ENCODE data around the gene BLM.
"Not testable (repeated sequence)": the region's sequence is repeated elsewhere in the genome, so short reads cannot be mapped to it uniquely, and the experiment has no call there.

BLM gene

DNA sequence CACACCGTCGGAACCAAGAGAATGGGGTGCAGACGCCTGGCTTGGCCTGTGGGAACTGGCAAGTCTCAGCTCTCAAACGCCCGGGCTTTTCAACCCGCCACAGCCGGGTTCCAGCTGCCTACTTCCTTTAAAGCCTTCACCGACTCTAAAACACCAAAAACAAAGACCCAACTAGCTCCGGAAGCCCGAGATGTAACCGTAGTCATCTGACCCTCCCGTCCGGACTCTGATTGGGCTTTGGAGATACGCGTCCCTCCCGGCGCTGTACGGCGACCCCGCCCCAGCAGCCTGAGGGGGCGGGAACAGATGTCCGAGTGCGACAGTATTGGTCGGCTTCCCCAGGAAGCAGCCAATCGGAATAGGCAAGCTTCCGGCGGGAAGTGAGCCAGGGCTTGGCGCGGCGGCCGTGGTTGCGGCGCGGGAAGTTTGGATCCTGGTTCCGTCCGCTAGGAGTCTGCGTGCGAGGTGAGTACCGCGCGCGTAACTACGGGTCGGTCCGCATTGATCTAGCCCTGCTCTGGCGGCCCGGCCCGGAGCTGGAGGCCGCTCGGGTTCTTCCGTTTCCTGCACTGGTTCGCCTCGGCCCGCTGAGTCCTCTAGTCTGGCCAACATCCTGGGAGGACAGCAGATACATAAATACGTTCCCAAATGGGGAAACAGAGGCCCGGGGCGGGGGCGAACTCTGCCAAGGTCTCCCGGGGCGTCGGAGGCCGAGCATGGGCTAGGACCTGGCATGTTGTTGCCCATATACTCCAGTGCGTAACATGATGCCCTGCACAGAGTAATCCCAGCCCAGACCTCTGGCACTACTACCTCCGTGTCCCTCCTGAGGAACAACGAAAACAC is at the start of gene BLM:
BLM (plus strand) TSS at position 371 of the 846 bp plus-strand sequence. CDS start 30,047 bp downstream, outside the sequence.
- DNase-seq (ENCODE audit: insufficient read length, low spot score) (peak; percentile 83), FAIRE-seq (peak; percentile 58)
- peak; percentile 64 for TF ChIP-seq POLR2A (IDR thresholded peaks at IDR 0.05; ENCODE audit: low read depth, low read length)

GRCh38 chr15:90667755-90668345 is 49.3 kb upstream of the BLM start:
- DNase-seq (ENCODE audit: insufficient read length, low spot score); FAIRE-seq: not testable (repeated sequence)

DNA sequence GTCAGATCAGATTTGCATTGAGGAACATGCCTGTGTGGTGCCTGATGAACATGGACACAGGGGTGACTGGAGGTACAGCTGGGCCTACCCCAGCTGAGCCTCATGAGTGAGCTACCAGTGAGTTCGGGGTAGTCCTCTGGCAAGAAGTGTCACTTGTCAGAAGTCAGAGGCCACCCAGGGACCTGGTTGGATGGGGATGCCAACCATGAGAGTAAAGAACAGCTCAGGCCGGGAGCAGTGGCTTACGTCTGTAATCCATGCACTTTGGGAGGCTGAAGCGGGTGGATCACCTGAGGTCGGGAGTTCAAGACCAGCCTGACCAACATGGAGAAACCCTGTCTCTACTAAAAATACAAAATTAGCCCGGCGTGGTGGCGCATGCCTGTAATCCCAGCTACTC is 46.5 kb upstream of the BLM start:
- DNase-seq (ENCODE audit: insufficient read length, low spot score), result not testable (repeated sequence)

GRCh38 chr15:90671216-90671615 is 45.9 kb upstream of the BLM start:
- DNase-seq (ENCODE audit: insufficient read length, low spot score) (no peak), FAIRE-seq (no peak)
- no peak for TF ChIP-seq POLR2A (IDR thresholded peaks at IDR 0.05; ENCODE audit: low read depth, low read length)

More for the DNA sequence above, 46.5 kb upstream of the BLM start:
- FAIRE-seq, result not testable (repeated sequence)

GRCh38 chr15:90673357-90673756 is 43.8 kb upstream of the BLM start:
- not testable (repeated sequence) for DNase-seq (ENCODE audit: insufficient read length, low spot score); FAIRE-seq

DNA sequence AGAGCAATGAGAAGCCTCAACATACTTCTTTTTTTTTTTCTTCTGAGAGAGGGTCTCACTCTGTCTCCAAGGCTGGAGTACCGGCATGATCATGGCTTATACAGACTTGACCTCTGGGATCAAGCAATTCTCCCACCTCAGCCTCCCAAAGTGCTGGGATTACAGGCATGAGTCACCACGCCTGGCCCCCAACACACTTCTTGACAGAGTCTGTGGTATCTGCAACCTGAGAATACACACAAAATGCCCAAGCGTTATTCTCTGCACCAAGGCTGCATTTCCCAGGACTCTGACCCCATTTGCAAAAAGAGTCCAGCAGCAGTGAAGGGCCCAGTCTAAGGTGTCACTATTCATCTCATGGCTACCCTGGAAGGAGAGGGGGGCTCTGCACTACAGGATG is 42.7 kb upstream of the BLM start:
- no peak for FAIRE-seq
- DNase-seq (ENCODE audit: insufficient read length, low spot score), result no peak
- TF ChIP-seq POLR2A (IDR thresholded peaks at IDR 0.05; ENCODE audit: low read depth, low read length), result no peak

GRCh38 chr15:90675464-90675863 is 41.7 kb upstream of the BLM start:
- no peak for DNase-seq (ENCODE audit: insufficient read length, low spot score)
- no peak for FAIRE-seq
- no peak for TF ChIP-seq POLR2A (IDR thresholded peaks at IDR 0.05; ENCODE audit: low read depth, low read length)

DNA sequence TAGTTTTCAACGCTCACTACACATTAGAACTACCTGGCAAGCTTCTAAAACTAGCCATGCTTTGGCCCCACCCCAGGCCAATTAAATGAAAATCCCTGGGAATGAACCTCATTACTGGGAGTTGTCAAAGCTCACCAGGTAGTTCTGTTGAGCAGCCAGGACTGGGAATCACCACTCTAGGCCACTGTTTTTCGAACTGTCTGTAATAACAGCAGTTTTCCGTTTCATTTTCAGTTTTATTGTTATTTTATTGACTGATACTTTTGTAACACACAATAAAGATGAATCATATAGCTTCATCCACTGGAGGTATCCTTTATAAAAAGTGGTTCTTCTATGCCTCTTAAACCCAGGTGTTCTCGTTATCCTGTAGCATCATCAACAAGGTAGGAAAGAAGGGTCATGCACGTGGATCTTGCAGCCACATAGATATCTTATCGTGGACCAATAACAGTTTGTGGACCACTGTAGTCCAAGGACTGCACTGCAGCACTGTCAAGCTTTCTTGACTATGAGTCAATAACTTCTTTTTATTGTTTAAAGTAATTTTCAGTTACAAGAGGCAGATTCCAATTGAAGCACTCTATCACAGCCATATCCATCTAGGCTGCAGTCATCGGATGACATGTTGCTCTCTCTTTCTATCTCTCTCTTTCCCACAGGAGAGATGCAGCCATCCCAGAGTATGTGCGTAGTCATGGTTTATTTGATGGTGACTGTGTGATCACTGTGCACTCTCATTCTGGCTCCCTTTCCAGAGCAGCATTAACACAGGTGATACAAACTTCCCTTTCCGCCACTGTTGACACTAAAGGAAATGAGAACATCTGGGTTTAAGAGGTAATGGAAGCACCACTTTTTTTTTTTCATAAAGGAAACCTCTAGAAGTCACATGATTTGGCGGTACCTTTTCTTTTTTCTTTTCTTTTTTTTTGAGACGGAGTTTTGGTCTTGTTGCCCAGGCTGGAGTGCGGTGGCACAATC is 39.0 kb upstream of the BLM start:
- DNase-seq (ENCODE audit: insufficient read length, low spot score), result no peak
- no peak for FAIRE-seq
- no peak for TF ChIP-seq POLR2A (IDR thresholded peaks at IDR 0.05; ENCODE audit: low read depth, low read length)

DNA sequence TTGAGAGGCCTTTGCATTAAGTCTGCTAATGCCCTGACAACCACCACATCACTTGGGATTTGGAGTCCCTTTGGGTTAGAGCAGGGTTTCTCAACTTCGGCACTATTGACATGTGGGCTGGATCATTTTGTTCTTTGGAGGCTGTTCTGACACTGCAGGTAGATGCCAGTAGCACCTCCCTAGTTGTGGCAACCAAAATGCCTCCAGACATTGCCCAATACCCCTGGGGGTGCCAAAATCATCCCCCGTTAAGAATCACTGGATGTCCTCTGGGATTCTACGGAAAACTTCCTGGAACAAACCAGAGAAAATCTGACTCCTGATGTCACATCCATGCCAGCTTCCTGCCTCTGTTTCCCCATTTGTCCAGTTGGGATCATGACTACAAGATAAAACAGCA is 37.2 kb upstream of the BLM start:
- no peak for TF ChIP-seq POLR2A (IDR thresholded peaks at IDR 0.05; ENCODE audit: low read depth, low read length)
- DNase-seq (ENCODE audit: insufficient read length, low spot score) (no peak), FAIRE-seq (no peak)

DNA sequence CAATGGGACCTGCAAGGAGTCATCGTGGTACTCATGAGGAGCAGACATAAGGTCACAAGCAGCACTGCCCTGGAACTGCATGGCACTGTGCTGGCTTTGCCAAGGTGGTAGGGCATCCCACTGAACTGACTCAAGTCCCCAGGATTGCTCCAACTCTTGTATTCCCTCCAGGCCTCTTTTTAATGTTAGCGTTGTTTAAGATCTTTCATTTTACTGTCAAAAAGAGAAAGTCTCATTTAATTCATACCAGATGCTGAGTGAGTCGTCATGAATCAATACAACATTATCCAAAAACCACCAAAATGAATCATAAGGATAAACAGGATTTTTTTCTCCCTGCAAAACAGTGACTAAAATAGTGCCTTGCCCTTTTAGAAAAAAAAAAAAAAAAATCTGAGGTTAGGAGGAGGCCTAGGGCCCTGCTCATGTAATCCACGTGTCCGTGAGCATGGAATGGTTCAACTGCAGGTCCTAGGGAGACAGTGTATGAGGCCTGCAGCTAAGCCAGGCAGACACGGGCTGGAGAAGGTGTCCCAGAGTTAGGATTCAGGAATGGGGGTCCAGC is 36.7 kb upstream of the BLM start:
- TF ChIP-seq POLR2A (IDR thresholded peaks at IDR 0.05; ENCODE audit: low read depth, low read length), result no peak
- DNase-seq (ENCODE audit: insufficient read length, low spot score) (peak; percentile 33), FAIRE-seq (no peak)

GRCh38 chr15:90681056-90681455 is 36.1 kb upstream of the BLM start:
- FAIRE-seq (no peak), DNase-seq (ENCODE audit: insufficient read length, low spot score) (no peak)
- no peak for TF ChIP-seq POLR2A (IDR thresholded peaks at IDR 0.05; ENCODE audit: low read depth, low read length)

DNA sequence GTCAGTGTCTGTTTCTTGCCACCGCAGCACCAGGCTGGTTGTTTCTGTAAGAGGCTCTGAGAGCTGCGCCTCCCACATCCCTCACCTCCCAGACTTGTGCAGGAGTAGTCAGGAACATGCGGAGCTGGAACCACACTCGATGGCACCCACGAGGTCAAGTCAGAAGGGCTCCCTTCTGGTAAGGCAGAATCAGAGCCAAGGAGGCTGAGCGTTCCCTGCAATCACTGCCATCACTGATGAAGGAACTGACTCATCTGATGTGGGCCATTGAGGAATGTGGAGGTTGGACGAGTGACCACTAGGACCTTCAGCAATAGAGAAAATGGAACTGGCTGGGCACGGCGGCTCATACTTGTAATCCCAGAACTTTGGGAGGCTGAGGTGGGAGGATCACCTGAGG is 35.7 kb upstream of the BLM start:
- no peak for FAIRE-seq
- DNase-seq (ENCODE audit: insufficient read length, low spot score), result peak; percentile 36
- TF ChIP-seq POLR2A (IDR thresholded peaks at IDR 0.05; ENCODE audit: low read depth, low read length), result no peak

- DNase-seq (ENCODE audit: insufficient read length, low spot score), result no peak
- no peak for TF ChIP-seq POLR2A (IDR thresholded peaks at IDR 0.05; ENCODE audit: low read depth, low read length)
- no peak for FAIRE-seq
These were observed 33.8 kb upstream of the BLM start for GRCh38 chr15:90683371-90683770.

- DNase-seq (ENCODE audit: insufficient read length, low spot score), result no peak
- FAIRE-seq, result no peak
- no peak for TF ChIP-seq POLR2A (IDR thresholded peaks at IDR 0.05; ENCODE audit: low read depth, low read length)
These were observed 33.3 kb upstream of the BLM start for GRCh38 chr15:90683876-90684275.
